Measurements from ENCODE around the gene NCOA5.

The NCOA5 gene

GRCh38 chr20:46081074-46081473, 8.7 kb downstream of the NCOA5 start:
- no peak for DNase-seq (ENCODE audit: insufficient read length, low spot score)
- TF ChIP-seq, protein P1, sequence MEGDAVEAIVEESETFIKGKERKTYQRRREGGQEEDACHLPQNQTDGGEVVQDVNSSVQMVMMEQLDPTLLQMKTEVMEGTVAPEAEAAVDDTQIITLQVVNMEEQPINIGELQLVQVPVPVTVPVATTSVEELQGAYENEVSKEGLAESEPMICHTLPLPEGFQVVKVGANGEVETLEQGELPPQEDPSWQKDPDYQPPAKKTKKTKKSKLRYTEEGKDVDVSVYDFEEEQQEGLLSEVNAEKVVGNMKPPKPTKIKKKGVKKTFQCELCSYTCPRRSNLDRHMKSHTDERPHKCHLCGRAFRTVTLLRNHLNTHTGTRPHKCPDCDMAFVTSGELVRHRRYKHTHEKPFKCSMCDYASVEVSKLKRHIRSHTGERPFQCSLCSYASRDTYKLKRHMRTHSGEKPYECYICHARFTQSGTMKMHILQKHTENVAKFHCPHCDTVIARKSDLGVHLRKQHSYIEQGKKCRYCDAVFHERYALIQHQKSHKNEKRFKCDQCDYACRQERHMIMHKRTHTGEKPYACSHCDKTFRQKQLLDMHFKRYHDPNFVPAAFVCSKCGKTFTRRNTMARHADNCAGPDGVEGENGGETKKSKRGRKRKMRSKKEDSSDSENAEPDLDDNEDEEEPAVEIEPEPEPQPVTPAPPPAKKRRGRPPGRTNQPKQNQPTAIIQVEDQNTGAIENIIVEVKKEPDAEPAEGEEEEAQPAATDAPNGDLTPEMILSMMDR (IDR thresholded peaks at IDR 0.05; ENCODE audit: insufficient read depth, missing control alignments): no peak
- FAIRE-seq: no peak

GRCh38 chr20:46078954-46079353, 10.8 kb downstream of the NCOA5 start:
- FAIRE-seq (no peak), DNase-seq (ENCODE audit: insufficient read length, low spot score) (no peak)
- TF ChIP-seq, protein P1 (IDR thresholded peaks at IDR 0.05; ENCODE audit: insufficient read depth, missing control alignments): no peak

DNA sequence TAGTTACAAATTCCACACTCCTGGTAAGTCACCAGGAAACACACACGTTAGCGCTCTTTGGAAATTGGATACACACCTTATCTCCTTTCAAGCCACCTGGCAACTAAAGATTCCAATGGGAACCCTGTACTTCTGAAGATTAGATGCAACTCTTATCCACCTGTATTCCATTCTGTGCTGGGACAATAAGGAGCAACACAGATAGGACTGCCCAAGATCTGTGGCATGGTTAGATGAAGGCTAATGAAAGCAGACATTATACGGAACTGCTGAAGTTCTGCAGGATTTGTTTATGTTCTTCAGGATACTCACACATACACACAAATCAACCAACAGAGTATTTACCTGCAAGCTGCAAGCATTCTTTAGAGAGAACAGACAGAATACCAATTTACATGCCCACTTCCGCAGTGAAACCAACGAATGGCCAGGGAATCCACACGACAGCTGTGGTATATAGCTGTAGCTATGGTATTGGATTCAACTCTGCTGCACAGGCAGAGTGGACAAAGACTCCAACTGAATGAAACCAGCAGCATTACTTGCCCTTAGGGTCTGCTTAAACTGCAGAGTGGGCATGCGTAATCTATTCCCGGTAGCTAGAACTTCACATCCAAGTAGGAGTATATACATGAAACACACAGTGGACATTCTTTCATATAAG, 12.0 kb downstream of the NCOA5 start:
- TF ChIP-seq, protein P1 (IDR thresholded peaks at IDR 0.05; ENCODE audit: insufficient read depth, missing control alignments): no peak
- DNase-seq (ENCODE audit: insufficient read length, low spot score) (no peak), FAIRE-seq (no peak)

DNA sequence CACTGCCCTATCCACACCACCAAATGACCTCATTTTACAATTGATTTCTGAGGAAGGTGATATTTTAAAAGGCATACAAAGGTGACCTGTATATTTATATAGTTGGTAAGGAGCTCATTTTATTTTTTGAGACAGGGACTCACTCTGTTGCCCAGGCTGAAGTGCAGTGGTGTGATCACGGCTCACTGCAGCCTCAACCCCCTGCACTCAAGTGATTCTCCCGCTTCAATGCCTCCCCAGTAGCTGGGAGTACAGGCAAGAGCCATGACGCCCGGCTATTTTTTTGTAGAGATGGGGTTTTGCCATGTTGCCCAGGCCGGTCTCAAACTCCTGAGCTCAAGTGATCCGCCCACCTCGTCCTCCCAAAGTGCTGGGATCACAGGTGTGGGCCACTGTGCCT, 13.0 kb downstream of the NCOA5 start:
- TF ChIP-seq, protein P1 (IDR thresholded peaks at IDR 0.05; ENCODE audit: insufficient read depth, missing control alignments): no peak
- no peak for DNase-seq (ENCODE audit: insufficient read length, low spot score)
- no peak for FAIRE-seq

DNA sequence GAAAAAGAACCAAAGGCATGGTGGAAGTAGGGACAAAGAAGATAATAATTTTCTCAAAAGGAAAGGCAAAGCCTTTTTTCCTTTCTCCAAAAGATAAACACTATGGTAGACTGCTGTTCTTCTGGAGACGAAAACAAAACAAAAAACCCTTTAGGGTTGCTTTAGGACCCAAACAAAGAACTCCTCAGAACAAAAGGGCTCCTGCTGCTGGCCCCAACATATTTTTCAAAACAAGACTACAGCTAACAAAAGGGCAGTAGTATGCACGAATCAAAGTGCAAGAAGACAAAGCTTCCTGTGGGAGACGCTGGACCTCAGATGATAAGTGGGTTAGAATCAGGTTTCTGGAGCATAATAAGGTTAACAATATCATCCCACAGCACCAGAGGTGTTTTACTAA, 15.8 kb downstream of the NCOA5 start:
- FAIRE-seq (no peak), DNase-seq (ENCODE audit: insufficient read length, low spot score) (no peak)
- TF ChIP-seq, protein P1 (IDR thresholded peaks at IDR 0.05; ENCODE audit: insufficient read depth, missing control alignments): no peak

DNA sequence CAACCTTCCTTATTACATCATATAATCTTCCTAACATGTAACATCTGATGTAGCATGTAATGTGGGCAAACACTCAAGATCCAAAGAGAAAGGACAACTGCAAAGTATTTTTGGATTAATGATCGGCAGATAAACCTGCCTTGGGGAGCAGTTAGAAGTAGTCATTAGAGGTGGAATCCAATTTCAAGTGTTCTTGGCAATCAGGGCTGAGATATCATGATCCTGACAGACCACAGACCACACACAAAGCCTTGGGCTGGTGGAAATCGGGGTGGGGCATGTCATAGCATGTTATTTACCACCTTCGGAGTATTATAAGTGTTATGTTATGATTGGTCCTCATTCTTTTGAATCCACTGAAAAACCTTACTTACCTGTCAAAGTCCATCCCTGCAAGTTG, 16.3 kb downstream of the NCOA5 start:
- FAIRE-seq (no peak), DNase-seq (ENCODE audit: insufficient read length, low spot score) (no peak)
- TF ChIP-seq, protein P1 (IDR thresholded peaks at IDR 0.05; ENCODE audit: insufficient read depth, missing control alignments): no peak

- TF ChIP-seq, protein P1 (IDR thresholded peaks at IDR 0.05; ENCODE audit: insufficient read depth, missing control alignments): no peak
- no peak for DNase-seq (ENCODE audit: insufficient read length, low spot score)
- no peak for FAIRE-seq
Observed at GRCh38 chr20:46073024-46073423, 16.7 kb downstream of the NCOA5 start.

All from D721Med (cell line).